Myocyte (in vitro differentiated cells): ENCODE data around the gene ST6GALNAC6. TPM values are rescaled to one million over a fixed set of nuclear protein-coding genes. Genes with fewer than 3 reads are reported as not detected.
A peak's percentile ranks its signal among the peaks of the same experiment; 100 is the strongest.
"Not testable (repeated sequence)": the region's sequence is repeated elsewhere in the genome, so short reads cannot be mapped to it uniquely, and the experiment has no call there.

Source experiments
- DNase-seq: peaks from one replicate; pipeline ENCODE4 v3.0.0-alpha.2; 2012; ENCODE audit warnings: low read depth
- total RNA-seq: library from RNA; depleted of rRNA; stranded (reverse); fragments of >200 nt; gene quantifications from 2 replicates; pipeline ENCODE4 v1.2.3, GENCODE V29; 2014

The ST6GALNAC6 gene
- total RNA-seq, 1 donor from 2014 or later = 121 TPM

DNA sequence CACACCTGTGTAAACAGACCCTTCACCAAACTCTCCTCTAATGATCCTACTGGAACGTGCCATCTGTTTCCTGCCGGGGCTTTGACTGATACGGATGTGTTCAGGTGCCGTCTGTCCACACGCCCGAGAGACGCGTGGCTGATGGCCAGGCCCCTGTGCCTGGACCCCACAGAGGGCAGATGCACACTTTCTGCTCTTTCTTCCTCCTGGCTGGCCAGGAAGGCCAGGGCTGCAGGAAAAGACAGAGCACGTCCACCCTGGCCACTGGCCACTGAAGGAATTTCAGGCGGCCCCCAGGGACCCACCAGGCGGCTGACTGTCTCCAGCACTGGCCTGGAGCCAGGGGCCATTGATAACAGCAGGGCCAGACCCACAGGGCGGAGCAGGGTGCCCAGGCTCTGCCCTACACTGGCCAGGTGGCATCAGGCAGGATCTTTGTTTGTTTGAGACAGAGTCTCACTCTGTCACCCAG lies 41.3 kb downstream of the ST6GALNAC6 start:
- peak; percentile 71 for DNase-seq

DNA sequence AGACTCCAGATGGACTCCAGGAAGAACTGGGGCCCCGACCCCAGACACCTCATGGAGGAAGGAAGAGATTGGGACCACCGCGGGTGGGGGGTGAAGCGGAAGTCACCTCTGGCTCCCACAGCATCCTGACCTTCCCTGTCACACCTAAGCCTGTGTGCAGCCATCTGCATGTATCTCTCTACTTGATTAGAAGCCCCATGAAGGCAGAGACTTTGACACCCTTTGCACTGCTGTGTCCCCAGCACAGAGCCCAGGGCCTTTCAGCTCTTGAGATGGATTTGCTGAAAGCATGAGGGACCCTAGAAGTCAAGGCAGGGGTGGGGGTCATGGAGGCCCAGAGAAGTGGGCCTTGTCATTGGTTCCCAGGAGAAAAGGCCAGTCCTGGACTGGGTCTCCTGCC lies 42.1 kb downstream of the ST6GALNAC6 start:
- DNase-seq = no peak

DNA sequence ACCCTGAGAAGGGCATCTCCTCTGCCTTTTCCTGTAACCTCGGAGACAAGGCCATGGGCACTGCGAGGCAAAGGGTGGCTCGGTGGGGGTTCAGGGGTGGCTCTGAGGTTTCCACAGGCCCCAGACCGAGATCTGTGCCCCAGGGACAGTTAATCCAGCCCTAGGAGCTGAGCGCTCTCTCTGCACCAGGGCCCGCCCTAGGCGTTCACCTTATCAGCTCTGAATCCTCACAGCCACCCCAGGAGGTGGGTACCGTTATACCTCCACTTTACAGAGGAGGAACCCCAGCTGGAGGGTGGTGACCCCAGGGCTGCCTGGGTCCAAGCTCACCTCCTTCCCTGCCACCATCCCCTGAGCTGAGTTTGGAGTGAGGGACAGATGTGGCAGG lies 42.7 kb downstream of the ST6GALNAC6 start:
- no peak for DNase-seq

DNA sequence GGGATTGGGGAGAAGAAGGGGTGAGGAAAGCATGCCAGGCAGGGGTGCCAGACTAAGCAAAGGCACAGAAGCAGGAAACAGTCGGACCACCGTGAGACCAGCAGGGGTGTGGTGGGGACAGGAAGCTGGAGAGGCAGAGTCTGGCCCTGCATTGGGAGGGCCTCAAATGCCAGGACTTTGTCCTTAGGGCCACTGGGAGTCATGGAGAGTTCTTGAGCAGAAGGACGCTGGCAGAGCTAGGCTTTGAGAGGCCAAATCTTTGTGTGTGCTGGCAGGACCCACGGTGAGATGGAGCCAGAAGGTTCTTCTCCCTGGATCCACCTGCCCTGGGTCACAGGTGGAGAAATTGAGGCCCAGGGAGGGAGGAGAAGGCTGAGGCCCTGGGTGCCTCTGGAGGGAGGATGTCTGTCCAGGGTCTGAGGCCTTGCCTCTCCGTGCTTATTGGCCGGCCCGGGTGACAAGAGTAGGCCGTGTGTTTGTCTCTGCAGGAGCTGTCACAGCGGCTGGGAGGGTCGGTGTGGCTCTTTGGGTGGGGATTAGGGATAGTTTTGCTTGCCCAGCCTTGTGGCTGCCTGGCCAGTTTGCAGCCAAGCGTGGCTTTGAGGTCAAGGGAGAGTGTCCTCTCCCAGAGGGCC lies 43.2 kb downstream of the ST6GALNAC6 start:
- DNase-seq = peak; percentile 43

DNA sequence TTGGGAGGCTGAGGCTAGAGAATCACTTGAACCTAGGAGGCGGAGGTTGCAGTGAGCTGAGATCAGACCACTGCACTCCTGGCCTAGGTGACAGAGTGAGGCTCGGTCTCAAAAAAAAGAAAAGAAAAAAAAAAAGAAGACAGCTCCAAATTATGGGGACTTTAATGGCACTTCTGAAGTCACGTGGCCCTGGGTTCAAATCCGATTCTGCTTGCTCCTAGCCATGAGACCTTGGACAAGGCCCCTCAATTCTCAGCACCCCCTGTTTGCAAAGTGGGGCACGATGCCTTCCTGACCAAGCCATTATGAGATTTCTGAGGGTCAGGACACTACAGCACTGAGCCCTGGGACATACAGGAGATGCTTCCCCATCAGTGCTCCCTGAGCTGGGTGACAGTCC lies 43.9 kb downstream of the ST6GALNAC6 start:
- DNase-seq = no peak

DNA sequence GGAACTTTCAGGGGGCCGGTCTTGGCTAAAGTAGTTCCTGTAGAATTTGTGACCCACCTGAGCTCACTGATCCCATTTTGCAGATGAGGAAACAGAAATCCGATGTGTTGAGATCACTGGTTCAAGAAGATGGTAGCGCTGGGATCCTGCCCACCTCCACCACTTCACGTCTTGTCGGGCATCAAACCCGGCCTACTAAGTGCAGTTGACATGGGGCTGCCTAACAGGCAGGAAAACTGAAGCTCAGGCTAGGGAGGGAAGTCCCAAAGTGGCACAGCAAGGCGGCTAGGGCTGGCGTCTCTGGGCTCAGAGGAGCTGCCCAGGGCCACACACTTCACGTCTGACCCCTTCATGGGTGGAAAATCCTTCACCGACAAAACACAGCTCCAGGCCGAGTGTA lies 44.4 kb downstream of the ST6GALNAC6 start:
- DNase-seq = no peak

DNA sequence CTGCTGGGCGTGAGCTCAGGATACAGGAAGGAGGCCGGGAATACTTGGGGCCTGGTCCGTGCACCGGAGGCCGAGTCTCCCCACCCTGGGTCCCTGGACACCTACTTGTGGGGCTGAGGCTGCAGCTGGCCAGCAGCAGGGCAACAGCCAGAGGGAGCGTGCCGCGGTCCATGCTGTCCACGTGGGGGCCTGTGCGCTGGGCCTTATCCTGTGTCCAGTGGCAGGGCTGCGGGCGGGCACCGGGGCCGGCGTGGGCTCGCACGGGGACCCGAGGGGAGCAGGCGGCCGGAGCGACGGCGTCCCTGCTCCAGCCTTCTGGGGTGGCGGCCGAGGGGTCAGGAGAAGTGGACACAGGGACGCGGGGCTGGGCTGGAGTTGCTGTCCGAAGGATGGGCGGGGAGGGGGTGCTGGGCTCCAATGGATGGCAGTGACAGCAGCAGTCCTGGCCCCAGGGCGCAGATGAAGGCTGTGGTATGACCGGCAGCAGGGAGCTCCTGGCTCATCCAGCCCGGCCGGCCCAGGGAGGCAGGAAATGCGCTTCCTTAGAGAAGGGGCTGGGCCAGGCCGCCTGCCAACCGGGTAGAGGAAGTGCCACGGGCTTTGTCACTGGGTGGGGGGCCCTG lies 45.1 kb downstream of the ST6GALNAC6 start, which contains the start of gene ENG:
Gene ENG, minus strand, starts transcription at position 475 of the 623 bp plus-strand sequence. Its CDS starts 303 bp downstream, at position 172.
- DNase-seq = peak; percentile 63

DNA sequence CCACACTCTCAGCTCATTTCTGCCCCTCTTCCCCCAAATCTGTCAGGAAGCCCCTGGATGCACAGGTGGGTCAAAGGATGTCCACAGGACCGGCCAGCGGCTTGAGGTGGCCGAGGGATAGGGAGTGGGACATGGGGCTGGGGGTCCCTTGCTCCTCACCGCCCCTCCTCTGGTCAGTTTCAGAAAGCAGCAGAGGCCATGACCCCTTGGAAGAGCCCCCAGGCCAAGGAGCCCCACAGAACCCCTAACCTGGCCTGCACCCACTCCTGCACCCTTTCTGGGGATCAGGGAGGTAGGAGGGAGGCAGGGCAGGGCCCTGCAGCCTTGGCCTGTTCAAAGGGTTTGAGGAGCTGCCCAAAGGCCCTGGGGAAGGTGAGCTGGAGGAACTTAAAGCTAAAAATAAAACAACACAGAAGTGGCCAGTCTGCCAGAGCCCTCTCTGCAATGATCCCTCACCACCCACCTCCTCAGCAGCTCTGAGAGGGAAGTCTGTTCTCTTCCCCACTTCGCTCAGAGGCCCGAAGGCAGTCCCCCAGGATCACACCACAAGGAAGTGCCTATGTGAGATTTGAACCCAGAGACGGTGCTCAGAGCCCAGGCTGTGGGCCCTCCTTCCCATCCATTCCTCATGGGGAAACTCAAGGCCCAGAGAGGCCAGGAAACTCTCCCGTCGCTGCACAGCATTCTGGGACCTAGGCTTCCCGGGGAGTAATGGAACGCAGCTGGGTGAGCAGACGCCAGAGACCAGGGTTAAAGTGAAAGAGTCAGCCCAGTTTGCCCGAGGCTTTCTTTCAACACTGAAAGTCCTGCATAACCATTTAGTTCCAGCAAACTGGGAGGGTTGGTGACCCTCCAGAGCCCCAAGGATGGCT lies 45.9 kb downstream of the ST6GALNAC6 start:
- no peak for DNase-seq

DNA sequence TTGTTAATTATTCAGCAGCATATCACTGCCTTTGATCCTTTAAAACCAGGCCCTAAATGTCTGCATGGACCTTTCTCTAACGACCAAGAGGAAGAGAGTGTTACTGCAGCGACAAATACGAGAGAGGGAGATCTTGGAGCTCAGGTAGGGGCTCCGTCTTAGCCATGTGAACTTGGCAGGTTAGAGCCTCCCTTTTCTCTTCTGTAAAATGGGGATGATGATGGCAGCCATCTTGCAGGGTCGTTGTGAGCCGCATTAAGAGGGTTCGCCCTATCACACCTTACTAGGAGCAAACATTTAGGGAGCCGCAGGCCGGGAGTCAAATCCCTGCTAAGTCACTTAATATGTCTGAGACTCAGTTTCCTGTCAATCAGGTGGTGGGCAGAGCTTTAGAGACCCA lies 46.6 kb downstream of the ST6GALNAC6 start:
- no peak for DNase-seq

DNA sequence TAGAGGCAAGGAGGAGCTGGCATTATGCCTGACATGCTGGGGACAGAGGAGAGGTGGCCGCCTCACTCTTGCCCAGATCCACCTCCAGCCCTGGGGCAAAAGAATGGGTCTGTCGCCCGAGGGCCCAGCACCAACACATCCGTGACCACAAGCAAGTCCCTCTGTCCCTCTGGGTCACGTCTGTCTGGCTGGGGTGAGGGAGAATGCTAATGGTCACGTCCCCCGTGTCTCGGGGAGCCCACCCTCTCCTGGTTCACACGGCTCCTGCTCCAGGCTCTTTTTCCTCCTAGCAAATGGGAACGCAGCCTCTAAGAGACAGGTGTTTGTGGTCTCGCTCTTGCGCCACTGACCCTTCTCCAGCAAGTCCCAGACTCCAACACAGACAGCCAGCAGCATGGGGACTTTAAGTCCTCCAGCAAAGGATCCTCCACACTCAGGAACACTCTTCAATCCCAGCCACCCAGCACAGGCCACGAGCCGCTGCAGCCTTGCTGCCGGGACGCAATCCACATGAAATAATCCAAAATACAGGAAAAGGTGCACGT lies 49.0 kb downstream of the ST6GALNAC6 start:
- DNase-seq = peak; percentile 59

DNA sequence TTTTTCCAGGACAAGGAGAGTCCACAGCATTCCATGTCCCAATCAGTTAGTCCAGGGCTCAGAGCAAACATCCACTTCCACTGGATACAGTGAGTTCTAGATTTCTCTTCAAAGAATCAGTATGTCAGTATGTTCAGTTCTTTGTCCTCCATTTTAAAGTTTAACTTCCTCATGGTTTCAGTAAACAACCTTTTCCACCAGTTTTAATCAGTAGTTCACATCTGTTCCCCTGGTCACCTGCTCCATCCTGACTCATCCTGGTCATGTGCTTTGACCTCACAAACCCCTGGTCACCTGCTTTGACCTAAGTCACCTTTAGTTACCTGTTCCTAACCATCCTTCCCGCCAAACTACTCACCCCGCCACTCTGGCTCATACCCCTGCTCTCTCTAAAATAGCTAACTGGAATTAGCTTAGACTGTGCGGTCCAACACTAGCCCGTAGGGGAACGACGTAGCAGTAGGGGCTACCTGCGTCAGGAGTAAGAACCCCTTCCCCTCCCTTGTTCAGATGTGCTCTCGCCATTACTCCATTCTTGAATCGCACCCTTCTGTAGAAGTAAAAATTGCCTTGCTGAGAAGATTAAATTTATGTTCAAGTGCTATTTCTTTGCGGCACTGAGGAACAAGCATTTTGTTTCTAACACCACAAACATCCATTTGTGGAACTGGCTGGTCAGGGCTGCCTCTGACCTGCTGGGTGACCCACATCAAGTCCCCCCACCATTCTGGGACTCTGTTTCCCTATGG lies 50.5 kb downstream of the ST6GALNAC6 start:
- DNase-seq = no peak

DNA sequence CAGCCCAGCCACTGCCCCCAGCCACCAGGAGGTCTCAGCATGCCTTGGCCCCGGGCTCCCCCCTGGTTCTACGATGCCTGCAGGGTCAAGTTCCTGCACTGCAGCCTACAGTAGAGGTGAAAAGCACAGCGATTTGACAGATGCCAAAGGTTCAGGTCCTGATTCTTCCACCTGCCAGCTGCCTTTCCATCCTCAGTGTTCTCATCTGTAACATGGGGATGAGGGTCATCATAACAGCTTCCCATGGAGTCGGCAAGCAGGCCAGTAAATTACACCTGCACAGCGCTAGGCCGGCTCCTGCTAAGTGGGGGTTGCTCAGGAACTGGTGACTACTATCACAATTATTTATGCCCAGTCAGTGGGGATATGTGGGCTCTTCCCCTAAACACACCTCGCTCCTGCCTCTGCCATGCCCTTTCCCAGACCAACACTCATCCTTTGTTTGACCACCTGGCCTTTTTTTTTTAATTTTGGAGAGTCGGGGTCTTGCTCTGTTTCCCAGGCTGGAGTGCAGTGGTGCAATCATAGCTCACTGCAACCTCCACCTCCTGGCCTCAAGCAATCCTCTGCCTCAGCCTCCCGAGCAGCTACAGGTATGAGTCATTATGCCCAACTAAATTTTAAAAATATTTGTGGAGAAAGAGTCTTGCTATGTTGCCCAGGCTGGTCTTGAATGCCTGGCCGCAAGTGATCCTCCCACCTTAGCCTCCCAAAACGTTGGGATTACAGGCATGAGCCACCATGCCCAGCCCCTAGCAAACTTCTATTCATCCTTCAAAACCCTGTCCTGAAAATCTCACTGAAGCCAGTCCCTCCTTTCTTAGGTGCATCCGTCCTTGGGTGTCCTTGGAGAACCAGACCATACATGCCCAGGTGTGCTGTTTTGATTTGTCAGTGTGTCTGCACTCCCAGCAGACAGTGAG lies 51.3 kb downstream of the ST6GALNAC6 start:
- DNase-seq = no peak

DNA sequence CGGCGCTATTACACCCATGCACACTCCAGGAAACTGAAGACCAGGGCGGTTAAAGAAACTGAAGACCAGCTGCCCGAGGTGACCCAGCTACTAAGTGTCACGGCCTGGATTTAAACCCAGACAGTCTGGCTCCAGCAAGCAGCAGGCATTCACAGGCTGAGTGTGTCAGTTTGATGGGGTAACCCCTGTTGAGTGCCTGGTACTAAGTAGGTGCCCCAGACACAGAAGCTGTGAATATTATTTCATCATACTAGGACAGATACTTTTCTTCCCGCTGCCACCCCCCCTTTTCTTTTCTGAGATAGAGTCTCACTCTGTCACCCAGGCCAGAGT lies 52.3 kb downstream of the ST6GALNAC6 start:
- DNase-seq = peak; percentile 68

DNA sequence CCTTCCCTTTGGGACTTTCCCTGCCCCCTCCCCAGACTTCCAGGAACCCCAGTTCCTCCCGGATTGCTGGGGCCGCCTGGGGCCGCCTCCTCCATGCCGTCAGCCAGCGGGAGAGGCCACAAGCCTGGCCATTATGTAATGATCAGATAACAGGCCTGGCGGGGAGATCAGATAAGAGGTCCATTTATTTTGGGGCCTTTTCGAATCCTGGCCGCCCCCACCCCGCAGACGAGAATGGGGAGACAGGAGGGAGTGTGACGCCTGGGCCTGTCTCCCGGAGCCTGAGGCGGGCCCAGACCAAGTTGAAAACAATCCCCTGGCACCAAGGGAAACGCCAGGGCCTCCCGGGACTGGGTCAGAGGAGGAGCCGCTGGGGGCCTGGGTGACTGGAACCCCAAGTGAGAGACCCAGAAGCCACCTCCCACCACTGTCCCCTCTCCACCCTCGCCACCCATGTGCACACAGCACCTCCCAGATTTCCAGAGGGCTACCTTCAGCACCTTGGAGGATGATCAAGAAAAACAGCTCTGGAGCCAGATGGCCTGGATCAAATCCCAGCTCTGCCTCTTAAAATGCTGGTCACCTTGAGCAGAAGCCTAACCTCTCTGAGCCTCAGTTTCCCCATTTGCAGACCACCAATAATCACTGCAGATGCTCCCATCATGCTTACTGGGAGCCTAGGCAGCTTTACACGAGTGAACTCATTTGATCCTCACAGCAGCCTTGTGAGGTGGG lies 52.8 kb downstream of the ST6GALNAC6 start:
- no peak for DNase-seq

DNA sequence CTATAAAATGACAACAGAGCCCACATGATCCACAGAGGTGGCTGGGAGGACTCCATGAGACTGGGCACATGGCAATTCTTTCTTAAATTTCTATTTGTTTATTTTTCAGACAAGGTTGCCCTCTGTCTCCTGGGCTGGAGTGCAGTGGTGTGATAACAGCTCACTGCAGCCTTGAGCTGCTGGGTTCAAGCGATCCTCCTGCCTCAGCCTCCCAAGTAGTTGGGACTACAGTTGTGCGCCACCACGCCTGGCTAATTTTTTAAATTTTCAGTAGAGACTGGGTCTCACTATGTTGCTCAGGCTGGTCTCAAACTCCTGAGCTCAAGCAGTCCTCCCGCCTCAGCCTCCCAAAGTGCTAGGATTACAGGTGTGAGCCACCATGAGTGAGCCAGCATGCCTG lies 53.8 kb downstream of the ST6GALNAC6 start:
- DNase-seq = not testable (repeated sequence)

DNA sequence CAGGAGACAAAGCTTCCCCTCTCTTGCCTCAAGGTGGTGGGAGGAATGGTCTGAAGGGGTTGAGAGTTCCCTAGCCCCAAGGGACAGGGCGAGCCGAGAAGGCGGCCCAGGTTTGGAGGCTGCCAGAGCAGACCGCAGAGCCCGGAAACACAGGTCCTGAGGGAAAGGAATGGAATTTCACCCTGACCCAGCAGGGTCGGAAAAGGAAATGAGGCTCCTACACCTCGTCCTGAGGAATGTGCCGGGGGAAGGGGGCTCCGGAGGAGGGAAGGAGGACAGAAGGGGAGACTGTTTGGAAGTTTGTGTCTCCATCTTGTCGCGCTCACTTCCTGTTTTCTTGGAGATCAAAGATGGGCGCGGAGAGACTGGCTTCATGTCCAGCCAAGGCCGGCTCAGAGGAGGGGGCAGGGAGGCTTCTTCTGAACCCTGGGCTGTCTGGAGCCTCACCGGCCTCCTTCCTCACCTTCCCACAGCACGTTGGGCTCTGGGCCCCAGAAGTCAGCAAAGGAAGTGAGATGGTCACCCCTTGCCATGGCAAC lies 54.5 kb downstream of the ST6GALNAC6 start:
- DNase-seq = no peak

DNA sequence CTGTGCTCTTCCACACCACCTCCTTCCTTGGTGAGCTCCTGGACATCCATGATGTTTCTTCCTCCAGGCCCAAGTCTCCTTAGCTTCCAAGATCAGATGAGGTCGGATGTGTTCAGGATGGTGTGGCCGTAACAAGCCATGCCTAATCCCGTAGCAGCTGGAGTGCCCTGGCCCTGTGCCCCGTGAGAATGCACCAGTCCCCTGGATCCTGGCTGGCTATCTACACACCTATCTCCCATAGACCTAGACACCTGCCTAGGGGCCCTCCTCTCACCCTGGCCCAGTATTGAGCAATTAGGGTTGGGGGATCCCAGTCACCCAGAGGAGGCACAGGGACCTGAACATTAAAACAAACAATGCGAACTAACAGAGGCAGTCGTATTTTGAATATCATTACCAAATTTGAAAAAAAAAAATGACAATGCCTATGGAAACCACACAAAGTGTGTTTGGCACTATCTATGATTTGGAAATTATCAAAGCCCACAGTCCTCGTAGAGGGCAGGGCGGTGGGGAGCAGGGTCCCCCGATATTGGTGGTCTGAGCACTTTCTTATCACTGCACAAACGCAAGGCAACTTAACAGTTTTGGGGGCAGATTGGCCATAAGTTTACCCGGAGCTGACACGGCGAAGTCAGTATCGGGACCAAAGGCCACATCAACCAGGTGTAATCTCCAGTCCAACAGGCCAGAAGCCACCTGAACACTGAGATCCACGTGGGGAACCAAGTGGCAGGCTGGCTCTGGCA lies 58.1 kb downstream of the ST6GALNAC6 start:
- no peak for DNase-seq

DNA sequence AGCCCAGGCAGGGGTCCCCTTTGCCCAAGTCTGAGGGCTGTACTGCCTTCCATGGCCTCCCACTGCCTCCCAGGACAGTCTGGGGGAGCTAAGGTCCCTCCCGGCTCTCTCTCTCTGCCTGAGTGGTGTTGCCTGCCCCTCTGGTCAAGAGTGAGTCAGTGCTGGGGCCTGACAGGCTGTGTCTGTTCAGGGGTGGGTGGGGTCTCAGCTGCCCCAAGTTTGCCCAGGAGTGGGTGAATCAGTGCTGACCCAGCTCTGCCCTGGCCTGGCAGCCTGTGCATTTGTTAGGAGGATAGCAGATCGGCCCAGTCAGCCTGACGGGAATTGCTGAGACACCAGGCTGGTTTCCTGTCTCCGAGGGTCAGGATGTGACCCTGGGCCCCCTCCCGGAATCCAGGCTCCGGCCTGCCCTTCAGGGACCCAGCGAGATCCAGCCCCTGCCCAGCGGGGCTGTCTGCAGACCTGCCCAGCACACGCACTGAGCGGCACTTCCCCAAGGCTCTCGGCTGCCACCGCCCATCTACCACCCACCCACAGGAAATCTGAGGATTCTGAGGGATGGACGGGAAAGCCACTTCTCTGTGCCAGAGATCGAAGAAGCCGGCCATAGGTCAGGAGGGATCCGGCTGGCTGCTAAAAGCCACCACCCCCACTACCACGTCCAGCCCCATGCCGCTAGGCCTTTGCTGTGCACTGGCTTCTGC lies 60.9 kb downstream of the ST6GALNAC6 start:
- DNase-seq = peak; percentile 96
